HG03175 (cell line): Measurements from ENCODE around the gene KNTC1.
A peak's percentile ranks its signal among the peaks of the same experiment; 100 is the strongest.
"Not testable (repeated sequence)": the region's sequence is repeated elsewhere in the genome, so short reads cannot be mapped to it uniquely, and the experiment has no call there.

ENCODE experiments used
- ATAC-seq: cut with Tn5 transposase; IDR thresholded peaks from one replicate; pipeline ENCODE4 v1.9.1; 2021; ENCODE audit warnings: mild to moderate bottlenecking, moderate library complexity; ENCODE audit not compliant: unreplicated experiment

Gene KNTC1

DNA sequence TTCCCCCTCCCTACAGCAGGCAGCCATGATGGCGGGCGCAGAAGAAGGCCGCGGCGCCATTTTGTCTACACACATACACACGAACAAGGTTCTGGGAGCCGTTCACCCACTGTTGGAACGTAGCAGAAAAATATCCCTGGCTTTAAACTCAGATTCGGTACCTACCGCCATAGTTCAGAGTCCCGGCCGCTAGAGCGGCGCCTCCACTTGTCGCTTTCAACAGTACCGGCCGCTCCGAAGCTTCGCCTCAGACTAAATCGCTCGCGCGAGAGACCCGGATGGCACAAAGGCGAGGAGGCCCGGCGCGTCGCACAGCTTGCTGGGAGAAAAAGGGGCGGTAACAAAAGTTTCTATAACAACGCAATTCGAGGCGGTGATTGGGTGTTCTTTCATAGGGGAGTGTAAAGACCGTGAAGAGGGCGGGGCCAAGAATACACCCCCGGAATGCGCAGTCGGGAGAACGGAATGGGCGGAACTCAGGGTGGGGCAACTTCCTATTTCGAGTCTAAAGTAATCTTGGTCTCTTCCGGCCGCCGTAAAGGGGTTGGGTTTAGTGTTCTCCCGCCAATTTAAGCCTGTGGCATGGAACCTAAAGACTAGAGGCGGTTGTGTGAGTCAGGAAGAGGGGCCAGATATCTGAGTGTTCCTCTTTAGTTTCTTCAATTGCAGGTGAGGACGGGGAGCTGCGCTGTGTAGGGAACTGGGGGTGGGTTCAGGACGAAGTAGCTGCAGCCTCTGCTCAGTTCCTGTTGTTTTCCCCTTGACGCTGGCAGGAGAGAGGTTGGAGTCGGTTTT, at the start of gene KNTC1, which contains the start of gene RSRC2:
TSS of gene KNTC1 (plus strand) at position 567 of the 795 bp plus-strand sequence. CDS start 2,815 bp downstream, outside the sequence.
TSS of gene RSRC2 (minus strand) at position 254 of the 795 bp plus-strand sequence. CDS start at position 171, 83 bp downstream.
- peak; percentile 89 for ATAC-seq

DNA sequence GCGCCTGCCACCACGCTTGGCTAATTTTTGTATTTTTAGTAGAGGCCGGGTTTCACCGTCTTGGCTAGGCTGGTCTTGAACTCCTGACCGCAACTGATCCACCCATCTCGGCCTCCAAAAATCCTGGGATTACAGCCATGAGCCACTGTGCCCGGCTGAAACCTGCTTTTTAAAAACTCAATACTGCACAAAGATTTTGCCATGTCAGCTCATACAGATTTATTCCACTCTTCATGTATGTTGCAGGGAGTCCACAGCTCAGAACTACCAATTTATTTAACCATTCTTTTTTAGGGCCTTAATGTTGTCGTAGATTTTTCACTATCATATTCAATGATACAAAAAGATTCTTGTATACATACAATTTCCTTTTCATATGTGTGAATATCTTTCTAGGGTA, 46.3 kb upstream of the KNTC1 start:
- ATAC-seq = no peak

GRCh38 chr12:122481861-122482260, 45.2 kb upstream of the KNTC1 start:
- no peak for ATAC-seq

DNA sequence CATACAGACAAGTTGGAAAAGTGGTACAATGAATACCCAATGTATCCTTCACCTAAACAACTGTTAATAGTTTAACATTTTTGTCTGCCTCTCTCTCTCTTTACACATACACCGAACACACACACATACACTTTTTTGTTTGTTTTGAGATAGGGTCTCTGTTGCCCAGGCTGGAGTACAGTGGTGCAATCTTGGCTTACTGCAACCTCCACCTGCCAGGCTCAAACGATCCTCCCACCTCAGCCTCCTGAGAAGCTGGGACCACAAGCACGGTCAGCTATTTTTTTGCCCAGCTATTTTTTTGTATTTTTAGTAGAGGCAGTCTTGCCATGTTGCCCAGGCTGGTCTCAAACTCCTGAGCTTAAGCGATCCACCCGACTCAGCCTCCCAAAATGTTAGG, 43.1 kb upstream of the KNTC1 start:
- no peak for ATAC-seq

DNA sequence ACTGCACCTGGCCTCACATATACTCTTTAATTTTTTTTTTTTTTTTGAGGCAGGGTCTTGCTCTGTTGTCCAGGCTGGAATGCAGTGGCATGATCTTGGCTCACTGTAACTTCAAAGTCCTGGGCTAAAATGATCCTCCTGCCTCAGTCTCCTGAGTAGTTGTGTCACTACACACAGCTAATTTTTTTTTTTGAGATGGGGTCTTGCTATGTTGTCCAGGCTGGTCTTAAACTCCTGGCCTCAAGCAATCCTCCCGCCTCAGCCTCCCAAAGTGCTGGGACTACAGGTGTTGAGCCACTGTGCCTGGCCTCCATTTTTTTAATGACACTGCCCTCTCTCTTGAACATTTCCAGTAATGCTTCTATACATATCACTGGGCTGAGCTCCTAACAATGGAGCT, 42.7 kb upstream of the KNTC1 start:
- not testable (repeated sequence) for ATAC-seq

- ATAC-seq = not testable (repeated sequence)
Measured at GRCh38 chr12:122486360-122486759, 40.7 kb upstream of the KNTC1 start.

DNA sequence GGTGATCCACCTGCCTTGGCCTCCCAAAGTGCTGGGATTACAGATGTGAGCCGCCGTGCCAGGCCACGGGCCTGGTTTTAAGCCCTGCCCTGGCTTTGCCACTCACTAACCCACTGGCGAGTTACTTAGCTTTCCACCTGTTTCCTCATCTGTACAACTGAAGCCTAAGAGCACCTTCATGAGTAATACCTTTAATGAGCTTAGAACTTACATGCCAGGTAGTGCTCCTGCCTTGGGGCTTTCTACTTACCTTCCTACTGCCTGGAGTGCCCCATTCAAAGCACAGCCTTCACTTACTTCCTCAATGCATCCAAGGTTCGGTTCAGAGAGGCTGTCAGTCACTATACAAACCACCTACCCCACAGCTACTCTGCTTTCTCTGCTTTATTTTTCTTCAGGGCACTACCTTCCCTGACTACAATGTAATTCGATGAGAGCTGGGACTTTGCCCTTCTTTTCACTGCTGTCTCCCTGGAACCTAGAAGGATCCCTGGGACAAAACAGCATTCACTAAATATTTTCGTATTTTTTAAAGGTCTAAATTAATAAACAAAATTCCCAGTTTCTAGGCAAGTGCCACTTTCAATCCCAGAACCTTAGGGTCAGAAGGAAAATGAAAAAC, 40.1 kb upstream of the KNTC1 start:
- no peak for ATAC-seq

- not testable (repeated sequence) for ATAC-seq
Measured at GRCh38 chr12:122487807-122488206, 39.2 kb upstream of the KNTC1 start.

DNA sequence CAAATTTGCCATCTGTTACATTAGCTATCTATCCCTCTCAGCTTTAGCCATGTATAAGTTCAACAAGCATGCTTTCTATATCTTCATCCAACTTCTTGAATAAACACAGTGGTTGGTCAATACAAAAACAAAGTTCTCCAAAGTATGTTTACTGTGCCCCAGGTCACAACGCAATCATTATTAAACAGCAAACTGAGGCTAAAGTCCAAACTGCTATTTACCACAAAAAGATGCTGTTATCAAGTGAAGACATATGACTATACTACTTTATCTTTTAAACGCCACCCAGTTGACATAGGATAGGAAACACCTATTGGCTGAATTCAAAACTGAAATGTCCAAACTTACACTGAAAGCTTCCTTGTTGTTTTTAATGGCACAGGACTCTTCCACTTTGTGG, 38.0 kb upstream of the KNTC1 start:
- ATAC-seq = no peak

GRCh38 chr12:122491991-122492390, 35.1 kb upstream of the KNTC1 start:
- no peak for ATAC-seq

GRCh38 chr12:122493222-122493621, 33.8 kb upstream of the KNTC1 start:
- ATAC-seq = not testable (repeated sequence)

DNA sequence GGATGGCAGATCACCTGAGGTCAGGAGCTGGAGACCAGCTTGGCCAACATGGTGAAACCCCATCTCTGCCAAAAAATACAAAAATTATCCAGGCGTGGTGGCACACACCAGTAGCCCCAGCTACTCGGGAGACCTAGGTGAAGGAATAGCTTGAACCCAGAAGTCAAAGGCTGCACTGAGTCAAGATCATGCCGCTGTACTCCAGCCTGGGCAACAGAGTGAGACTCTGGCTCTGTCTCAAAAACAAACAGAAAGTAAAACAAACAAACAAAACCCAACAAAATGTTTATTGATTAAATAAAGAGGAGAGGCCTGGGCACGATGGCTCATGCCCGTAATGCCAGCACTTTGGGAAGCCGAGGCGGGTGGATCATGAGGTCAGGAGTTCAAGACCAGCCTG, 31.8 kb upstream of the KNTC1 start:
- ATAC-seq = no peak

DNA sequence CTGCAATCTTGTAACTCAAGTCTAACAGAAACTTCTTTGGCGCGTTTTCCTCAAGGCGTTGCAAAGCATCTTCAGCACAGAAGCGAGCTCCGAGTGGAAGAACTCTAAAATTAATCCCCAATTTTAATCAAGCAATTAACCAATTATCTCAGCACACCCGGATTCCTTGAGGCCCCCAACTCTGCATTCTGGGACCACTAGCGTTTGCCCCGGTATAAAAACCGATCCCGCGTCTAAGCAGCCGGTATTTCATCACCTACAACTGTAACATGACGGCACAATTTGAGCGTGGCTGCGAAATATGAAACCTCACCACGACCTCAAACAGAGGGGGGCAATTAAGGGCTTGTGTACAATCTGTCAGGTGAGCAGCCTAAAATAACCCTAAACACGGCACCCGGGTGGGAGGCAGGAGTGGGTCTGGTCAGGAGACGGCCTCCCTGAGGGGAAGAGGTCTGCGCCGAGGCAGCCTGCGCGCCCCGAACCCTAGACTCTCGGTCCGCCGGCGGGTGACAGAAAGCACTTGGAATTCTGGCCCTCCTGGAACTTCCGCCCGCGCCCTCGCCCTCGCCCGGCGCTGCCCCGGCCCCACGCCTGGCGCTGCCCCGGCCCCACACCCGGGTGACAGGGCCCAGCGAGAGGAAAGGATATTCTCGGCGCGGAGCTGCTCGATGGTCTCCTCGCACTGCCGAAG, 26.9 kb upstream of the KNTC1 start:
- no peak for ATAC-seq

GRCh38 chr12:122500685-122501488, 26.2 kb upstream of the KNTC1 start, which contains the start of gene ZCCHC8:
Gene ZCCHC8 (minus strand): TSS chr12:122500932. CDS start chr12:122500840, 92 bp downstream.
- ATAC-seq = peak; percentile 96

DNA sequence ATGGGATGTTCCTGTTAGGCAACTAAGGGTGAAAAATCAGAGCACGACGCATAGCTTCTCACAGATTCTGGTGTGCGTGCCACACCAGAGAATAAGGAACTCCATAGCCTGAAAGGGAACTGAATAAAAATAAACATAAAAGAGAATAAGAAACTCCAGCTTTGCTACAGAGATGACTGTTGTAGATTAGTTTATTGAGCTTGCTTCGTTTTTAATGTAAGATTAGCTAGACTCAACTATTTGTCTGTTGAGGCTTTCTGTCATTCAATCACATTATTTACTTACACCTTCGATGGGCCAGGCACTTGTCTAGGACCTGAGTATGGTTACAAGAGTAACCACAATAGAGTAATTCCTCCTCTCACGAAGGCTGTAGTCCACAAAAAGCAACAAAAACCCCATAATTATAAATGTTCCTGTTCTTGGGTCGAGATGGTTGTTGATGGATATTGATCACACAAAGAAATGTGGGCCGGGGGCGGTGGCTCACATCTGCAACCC, 25.5 kb upstream of the KNTC1 start:
- no peak for ATAC-seq

DNA sequence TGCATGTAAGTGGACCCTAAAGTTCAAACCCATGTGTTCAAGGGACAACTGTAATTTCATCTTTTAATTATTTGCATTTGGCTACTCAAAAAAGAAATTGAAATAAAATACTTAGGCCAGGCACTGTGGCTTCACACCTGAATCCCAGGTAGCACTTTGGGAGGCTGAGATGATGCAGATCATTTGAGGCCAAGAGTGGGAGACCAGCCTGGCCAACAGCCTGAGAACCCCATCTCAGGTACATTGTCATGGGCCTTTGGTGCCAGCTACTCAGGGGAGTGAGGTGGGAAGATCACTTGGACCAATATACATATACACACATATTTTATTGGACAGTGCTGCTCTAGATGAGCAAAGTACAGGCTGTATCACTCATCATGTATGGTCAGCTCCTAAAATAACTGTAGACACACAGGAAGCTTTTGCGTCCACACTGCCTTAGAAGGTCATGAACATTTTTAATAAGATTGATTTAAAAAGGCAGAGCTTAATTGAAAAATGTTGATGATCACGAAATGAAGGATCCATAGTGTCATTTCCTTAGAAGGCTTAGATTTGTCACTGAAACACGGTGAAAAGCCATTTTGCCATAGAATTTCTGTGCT, 23.8 kb upstream of the KNTC1 start:
- no peak for ATAC-seq

GRCh38 chr12:122503783-122504590, 23.1 kb upstream of the KNTC1 start:
- no peak for ATAC-seq

- no peak for ATAC-seq
Measured at GRCh38 chr12:122505419-122506051, 21.5 kb upstream of the KNTC1 start.
